ENCODE data around the gene LRP2. TPM values are rescaled to one million over a fixed set of nuclear protein-coding genes. Genes with fewer than 3 reads are reported as not detected.

The LRP2 gene
- total RNA-seq, 1 donor: under 0.01 TPM

DNA sequence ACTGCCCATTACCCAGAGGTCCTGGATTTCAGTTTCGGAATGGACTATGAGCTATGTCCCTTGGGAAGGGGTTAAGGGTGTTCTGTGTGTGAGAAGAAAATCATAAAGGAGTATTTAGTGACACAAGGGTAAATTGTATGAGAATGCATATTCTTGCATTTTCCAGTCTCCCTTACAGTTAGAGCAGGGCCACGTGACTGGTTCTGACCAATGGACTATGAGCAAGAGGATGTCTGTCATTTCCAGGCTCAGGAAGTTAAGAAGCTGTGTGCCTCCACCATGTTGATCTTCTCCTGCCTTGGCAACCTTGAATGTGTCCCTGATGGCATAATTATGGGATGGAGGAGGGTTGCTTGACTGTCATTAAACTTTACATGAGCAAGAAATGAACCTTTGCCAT, 198.0 kb downstream of the LRP2 start:
- TF ChIP-seq, protein P1, sequence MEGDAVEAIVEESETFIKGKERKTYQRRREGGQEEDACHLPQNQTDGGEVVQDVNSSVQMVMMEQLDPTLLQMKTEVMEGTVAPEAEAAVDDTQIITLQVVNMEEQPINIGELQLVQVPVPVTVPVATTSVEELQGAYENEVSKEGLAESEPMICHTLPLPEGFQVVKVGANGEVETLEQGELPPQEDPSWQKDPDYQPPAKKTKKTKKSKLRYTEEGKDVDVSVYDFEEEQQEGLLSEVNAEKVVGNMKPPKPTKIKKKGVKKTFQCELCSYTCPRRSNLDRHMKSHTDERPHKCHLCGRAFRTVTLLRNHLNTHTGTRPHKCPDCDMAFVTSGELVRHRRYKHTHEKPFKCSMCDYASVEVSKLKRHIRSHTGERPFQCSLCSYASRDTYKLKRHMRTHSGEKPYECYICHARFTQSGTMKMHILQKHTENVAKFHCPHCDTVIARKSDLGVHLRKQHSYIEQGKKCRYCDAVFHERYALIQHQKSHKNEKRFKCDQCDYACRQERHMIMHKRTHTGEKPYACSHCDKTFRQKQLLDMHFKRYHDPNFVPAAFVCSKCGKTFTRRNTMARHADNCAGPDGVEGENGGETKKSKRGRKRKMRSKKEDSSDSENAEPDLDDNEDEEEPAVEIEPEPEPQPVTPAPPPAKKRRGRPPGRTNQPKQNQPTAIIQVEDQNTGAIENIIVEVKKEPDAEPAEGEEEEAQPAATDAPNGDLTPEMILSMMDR (IDR thresholded peaks at IDR 0.05; ENCODE audit: insufficient read depth, low read depth, low read length): no peak
- DNase-seq (ENCODE audit: low read depth): no peak
- H3K4me3 ChIP-seq (ENCODE audit: low read depth, low read length): no peak overlapping the region

DNA sequence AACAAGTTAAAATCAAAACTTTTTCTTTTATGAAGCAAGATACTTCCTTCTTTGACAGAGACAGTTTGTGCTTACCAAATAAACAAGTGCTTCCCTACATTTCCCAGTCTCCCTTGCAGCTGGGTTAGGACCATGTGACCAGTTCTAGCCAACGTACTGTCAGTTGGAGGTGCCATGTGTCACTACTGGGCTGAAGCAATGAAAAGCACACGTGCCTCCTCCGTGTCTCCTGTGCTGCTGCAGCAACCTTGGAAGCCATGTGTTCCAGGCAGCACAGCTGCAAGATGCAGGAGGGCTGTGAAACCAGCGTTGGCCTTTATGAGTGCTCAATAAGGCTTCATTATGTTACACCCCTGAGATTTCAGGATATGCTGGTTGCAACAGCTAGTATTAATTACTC, 199.7 kb downstream of the LRP2 start:
- TF ChIP-seq, protein P1 (IDR thresholded peaks at IDR 0.05; ENCODE audit: insufficient read depth, low read depth, low read length): no peak
- H3K4me3 ChIP-seq (ENCODE audit: low read depth, low read length): no peak overlapping the region

DNA sequence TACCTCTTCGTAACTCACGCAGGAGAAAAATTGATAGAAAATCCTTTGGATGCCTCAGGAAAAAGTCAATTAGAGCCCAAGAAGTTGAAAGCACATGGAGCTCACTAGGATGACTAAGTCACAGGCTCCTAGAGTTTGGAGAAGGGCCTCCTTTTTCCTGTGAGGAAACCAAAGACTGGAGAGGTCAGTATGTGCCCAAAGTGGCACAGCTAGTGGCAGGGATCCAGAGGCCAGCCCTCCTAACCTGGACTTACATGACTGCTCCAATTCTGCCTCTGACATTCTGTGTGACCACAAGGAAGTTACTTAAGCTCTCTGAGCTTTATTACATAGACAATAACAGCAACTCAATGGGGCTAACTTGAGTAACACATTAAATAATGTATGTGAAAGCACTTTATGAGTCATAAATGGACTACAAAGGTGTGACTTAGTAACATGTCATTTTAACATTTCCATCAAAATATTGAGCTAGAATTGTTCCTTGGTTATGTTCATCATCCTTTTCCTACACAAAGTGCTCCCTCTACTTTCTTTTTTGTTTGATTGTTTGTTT, 201.3 kb downstream of the LRP2 start:
- DNase-seq (ENCODE audit: low read depth): no peak
- TF ChIP-seq, protein P1 (IDR thresholded peaks at IDR 0.05; ENCODE audit: insufficient read depth, low read depth, low read length): no peak
- H3K4me3 ChIP-seq (ENCODE audit: low read depth, low read length): no peak overlapping the region

More for the DNA sequence above, 199.7 kb downstream of the LRP2 start:
- no peak for DNase-seq (ENCODE audit: low read depth)

DNA sequence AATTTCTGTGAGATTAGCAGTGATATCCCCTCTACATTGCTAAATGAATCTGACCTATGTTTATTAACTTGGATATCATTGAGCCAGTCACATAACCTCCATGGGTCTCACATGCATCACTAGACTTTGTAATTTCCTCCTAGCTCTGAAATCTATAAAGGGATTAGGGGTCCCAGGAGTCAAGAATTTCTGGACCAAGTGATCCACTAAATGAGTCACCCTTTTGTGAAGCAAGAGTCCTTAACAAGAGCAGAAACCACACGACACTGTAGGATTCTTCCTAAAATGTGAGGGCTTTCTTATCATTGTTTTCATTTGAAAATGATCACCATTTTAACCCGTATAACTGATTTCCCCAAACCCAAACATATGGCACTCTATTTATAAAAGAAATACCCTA, 202.6 kb downstream of the LRP2 start:
- DNase-seq (ENCODE audit: low read depth): no peak
- TF ChIP-seq, protein P1 (IDR thresholded peaks at IDR 0.05; ENCODE audit: insufficient read depth, low read depth, low read length): no peak
- no peak overlapping the region for H3K4me3 ChIP-seq (ENCODE audit: low read depth, low read length)

DNA sequence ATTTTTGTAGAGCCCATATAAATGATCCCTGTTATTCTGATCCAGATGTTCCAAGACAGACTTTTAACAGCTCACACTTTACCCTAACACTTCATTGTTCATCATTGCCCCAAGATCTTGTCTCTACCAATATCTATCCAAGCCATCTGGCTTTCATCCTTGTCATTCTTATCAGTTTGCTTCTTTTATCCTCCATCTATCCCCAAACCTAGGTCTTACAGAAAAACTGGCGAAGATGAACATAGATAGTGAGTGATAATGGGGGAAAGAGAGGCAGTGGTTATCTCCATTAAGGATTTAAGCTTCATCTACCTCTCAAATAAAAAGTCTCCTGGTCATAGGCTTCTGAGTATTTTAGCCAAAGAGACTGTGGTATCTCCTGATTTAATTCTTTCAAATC, 203.5 kb downstream of the LRP2 start:
- TF ChIP-seq, protein P1 (IDR thresholded peaks at IDR 0.05; ENCODE audit: insufficient read depth, low read depth, low read length): no peak
- no peak for DNase-seq (ENCODE audit: low read depth)
- H3K4me3 ChIP-seq (ENCODE audit: low read depth, low read length): no peak overlapping the region

DNA sequence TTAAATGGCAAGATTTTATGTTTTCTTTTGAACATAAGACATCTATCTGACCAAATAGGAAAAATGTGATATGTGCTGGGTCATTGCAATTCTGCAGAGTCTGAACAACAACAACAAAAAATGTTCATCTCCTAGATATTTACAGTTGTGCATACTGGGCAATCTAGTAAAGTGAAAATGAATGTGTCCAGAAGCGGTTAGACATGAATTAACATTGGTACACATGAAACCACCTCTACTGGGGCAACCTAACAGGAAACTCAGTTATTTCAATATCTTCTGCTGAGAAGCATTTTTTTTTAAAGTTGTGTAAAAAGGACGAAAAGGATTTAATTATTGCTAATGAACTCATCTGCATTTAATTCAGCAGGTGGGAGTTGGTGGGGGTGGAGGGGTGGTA, 216.1 kb downstream of the LRP2 start:
- no peak overlapping the region for H3K4me3 ChIP-seq (ENCODE audit: low read depth, low read length)
- DNase-seq (ENCODE audit: low read depth): no peak
- TF ChIP-seq, protein P1 (IDR thresholded peaks at IDR 0.05; ENCODE audit: insufficient read depth, low read depth, low read length): no peak

DNA sequence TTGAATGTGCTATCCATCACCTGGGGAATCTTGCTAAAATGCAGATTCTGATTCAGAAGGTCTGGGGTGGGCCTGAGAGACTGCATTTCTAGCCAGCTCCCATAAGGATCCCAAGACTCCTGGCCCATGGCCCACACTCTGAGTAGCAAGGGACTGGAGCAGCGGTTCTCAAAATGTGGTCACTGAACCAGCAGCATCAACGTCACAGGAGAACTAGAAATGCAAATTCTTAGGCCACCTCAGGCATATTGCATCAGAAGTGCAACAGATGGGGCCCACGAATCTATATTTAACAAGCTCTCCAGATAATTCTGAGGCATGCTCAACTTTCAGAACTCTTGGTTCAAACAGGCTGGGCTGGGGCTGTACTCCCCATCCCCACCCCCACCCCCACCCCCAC, 218.3 kb downstream of the LRP2 start:
- DNase-seq (ENCODE audit: low read depth): no peak
- TF ChIP-seq, protein P1 (IDR thresholded peaks at IDR 0.05; ENCODE audit: insufficient read depth, low read depth, low read length): no peak
- H3K4me3 ChIP-seq (ENCODE audit: low read depth, low read length): no peak overlapping the region
